DOHH2 (cell line): Measurements from ENCODE around the gene BOK.

Experiments used
- CTCF ChIP-seq: fragments of 200-600 bp; sonication (generic); IDR thresholded peaks from one replicate; pipeline ENCODE4 v1.5.1; 2014; ENCODE audit warnings: antibody characterized with exemption, mild to moderate bottlenecking, low read depth, low read length; ENCODE audit not compliant: poor library complexity, severe bottlenecking
- EZH2phosphoT487 ChIP-seq: fragments of 200-600 bp; sonication (generic); IDR thresholded peaks from 2 replicates; pipeline ENCODE4 v1.6.1; 2017; ENCODE audit warnings: borderline replicate concordance, mild to moderate bottlenecking, antibody characterized with exemption, low read length, moderate library complexity, mixed read lengths

- TF ChIP-seq CTCF: no peak
- no peak for TF ChIP-seq EZH2phosphoT487
These were observed 22.5 kb upstream of the BOK start for GRCh38 chr2:241535871-241536655.
